ENCODE measurements around the gene EIF1AD.

- TF ChIP-seq CTCF (conservative IDR thresholded peaks at IDR 0.05; ENCODE audit: low read length), result no peak
- no peak for TF ChIP-seq EZH2phosphoT487 (IDR thresholded peaks at IDR 0.05; ENCODE audit: borderline replicate concordance, low read depth, low read length)
These were observed 29.8 kb downstream of the EIF1AD start for GRCh38 chr11:65972116-65972515.

Measured in OCI-LY7 (cell line).